Measurements from ENCODE around the gene KRT82.

The KRT82 gene

GRCh38 chr12:52390739-52391617, 15.2 kb downstream of the KRT82 start:
- Mint-ChIP-seq H3K4me1 (ENCODE audit: low read depth) (no peaks in the 10 kb centered on the region), H3K27ac (no peak overlapping the region), H3K9me3 (no peaks in the 10 kb centered on the region), H3K36me3 (ENCODE audit: low read depth) (no peaks in the 10 kb centered on the region), H3K27me3 (peaks cover 5% of the 10 kb centered on the region), H3K4me3 (no peak overlapping the region)

- no peaks in the 10 kb centered on the region for H3K9me3 Mint-ChIP-seq
- H3K27ac Mint-ChIP-seq: no peak overlapping the region
- no peaks in the 10 kb centered on the region for H3K4me1 Mint-ChIP-seq (ENCODE audit: low read depth)
- peaks cover 4% of the 10 kb centered on the region for H3K27me3 Mint-ChIP-seq
- H3K36me3 Mint-ChIP-seq (ENCODE audit: low read depth): no peaks in the 10 kb centered on the region
- H3K4me3 Mint-ChIP-seq: no peak overlapping the region
These were observed 16.6 kb downstream of the KRT82 start for GRCh38 chr12:52389313-52390207.

GRCh38 chr12:52387859-52388258, 18.3 kb downstream of the KRT82 start:
- H3K4me3 Mint-ChIP-seq: no peak overlapping the region

GRCh38 chr12:52385226-52385702, 20.9 kb downstream of the KRT82 start, which contains the start of gene KRT84:
Gene KRT84 (minus strand): TSS chr12:52385652. CDS start chr12:52385585, 67 bp downstream.
- peaks cover 12% of the 10 kb centered on the region for H3K4me1 Mint-ChIP-seq (ENCODE audit: low read depth)
- H3K27me3 Mint-ChIP-seq: no peaks in the 10 kb centered on the region
- no peak within 1 kb of the TSS for H3K4me3 Mint-ChIP-seq
- no peaks in the 10 kb centered on the region for H3K36me3 Mint-ChIP-seq (ENCODE audit: low read depth)
- H3K27ac Mint-ChIP-seq: no peak within 1 kb of the TSS
- no peaks in the 10 kb centered on the region for H3K9me3 Mint-ChIP-seq

More at GRCh38 chr12:52387859-52388258, 18.3 kb downstream of the KRT82 start:
- H3K9me3 Mint-ChIP-seq: no peaks in the 10 kb centered on the region
- H3K36me3 Mint-ChIP-seq (ENCODE audit: low read depth): no peaks in the 10 kb centered on the region
- no peak overlapping the region for H3K27ac Mint-ChIP-seq
- no peaks in the 10 kb centered on the region for H3K27me3 Mint-ChIP-seq
- H3K4me1 Mint-ChIP-seq (ENCODE audit: low read depth): peaks cover 4% of the 10 kb centered on the region

GRCh38 chr12:52383331-52383730, 22.8 kb downstream of the KRT82 start:
- Mint-ChIP-seq H3K27me3 (peaks cover 4% of the 10 kb centered on the region), H3K4me1 (ENCODE audit: low read depth) (peaks cover 12% of the 10 kb centered on the region), H3K36me3 (ENCODE audit: low read depth) (no peaks in the 10 kb centered on the region), H3K9me3 (no peaks in the 10 kb centered on the region), H3K4me3 (no peak overlapping the region), H3K27ac (no peak overlapping the region)

- H3K36me3 Mint-ChIP-seq (ENCODE audit: low read depth): no peaks in the 10 kb centered on the region
- no peak overlapping the region for H3K4me3 Mint-ChIP-seq
- H3K27me3 Mint-ChIP-seq: peaks cover 4% of the 10 kb centered on the region
- H3K9me3 Mint-ChIP-seq: no peaks in the 10 kb centered on the region
- no peak overlapping the region for H3K27ac Mint-ChIP-seq
- H3K4me1 Mint-ChIP-seq (ENCODE audit: low read depth): peaks cover 12% of the 10 kb centered on the region
These were observed 23.3 kb downstream of the KRT82 start for GRCh38 chr12:52382854-52383253.

GRCh38 chr12:52381206-52381605, 24.9 kb downstream of the KRT82 start:
- H3K27ac Mint-ChIP-seq: no peak overlapping the region
- H3K4me1 Mint-ChIP-seq (ENCODE audit: low read depth): peaks cover 12% of the 10 kb centered on the region

GRCh38 chr12:52380271-52380694, 25.9 kb downstream of the KRT82 start:
- Mint-ChIP-seq H3K4me3 (no peak overlapping the region), H3K4me1 (ENCODE audit: low read depth) (peaks cover 12% of the 10 kb centered on the region), H3K36me3 (ENCODE audit: low read depth) (no peaks in the 10 kb centered on the region), H3K27me3 (peaks cover 8% of the 10 kb centered on the region), H3K27ac (no peak overlapping the region), H3K9me3 (no peaks in the 10 kb centered on the region)

More at GRCh38 chr12:52381206-52381605, 24.9 kb downstream of the KRT82 start:
- Mint-ChIP-seq H3K36me3 (ENCODE audit: low read depth) (no peaks in the 10 kb centered on the region), H3K27me3 (peaks cover 8% of the 10 kb centered on the region), H3K9me3 (no peaks in the 10 kb centered on the region), H3K4me3 (no peak overlapping the region)

GRCh38 chr12:52379536-52379935, 26.6 kb downstream of the KRT82 start:
- peaks cover 12% of the 10 kb centered on the region for H3K4me1 Mint-ChIP-seq (ENCODE audit: low read depth)
- no peak overlapping the region for H3K27ac Mint-ChIP-seq
- no peak overlapping the region for H3K4me3 Mint-ChIP-seq
- H3K9me3 Mint-ChIP-seq: no peaks in the 10 kb centered on the region
- H3K36me3 Mint-ChIP-seq (ENCODE audit: low read depth): no peaks in the 10 kb centered on the region
- H3K27me3 Mint-ChIP-seq: peaks cover 8% of the 10 kb centered on the region

GRCh38 chr12:52378091-52378490, 28.0 kb downstream of the KRT82 start:
- Mint-ChIP-seq H3K4me1 (ENCODE audit: low read depth) (peaks cover 10% of the 10 kb centered on the region), H3K4me3 (no peak overlapping the region), H3K36me3 (ENCODE audit: low read depth) (no peaks in the 10 kb centered on the region), H3K27ac (no peak overlapping the region), H3K27me3 (peaks cover 8% of the 10 kb centered on the region), H3K9me3 (peaks cover 4% of the 10 kb centered on the region)

GRCh38 chr12:52377266-52377665, 28.9 kb downstream of the KRT82 start:
- peaks cover 2% of the 10 kb centered on the region for H3K4me1 Mint-ChIP-seq (ENCODE audit: low read depth)
- no peak overlapping the region for H3K27ac Mint-ChIP-seq
- no peak overlapping the region for H3K4me3 Mint-ChIP-seq
- peaks cover 8% of the 10 kb centered on the region for H3K27me3 Mint-ChIP-seq
- H3K9me3 Mint-ChIP-seq: peaks cover 4% of the 10 kb centered on the region
- H3K36me3 Mint-ChIP-seq (ENCODE audit: low read depth): no peaks in the 10 kb centered on the region

GRCh38 chr12:52372216-52373154, 33.6 kb downstream of the KRT82 start:
- Mint-ChIP-seq H3K36me3 (ENCODE audit: low read depth) (no peaks in the 10 kb centered on the region), H3K27ac (no peak overlapping the region), H3K4me3 (no peak overlapping the region), H3K27me3 (peaks cover 1% of the 10 kb centered on the region), H3K9me3 (peaks cover 4% of the 10 kb centered on the region), H3K4me1 (ENCODE audit: low read depth) (no peaks in the 10 kb centered on the region)

GRCh38 chr12:52371716-52372115, 34.4 kb downstream of the KRT82 start:
- Mint-ChIP-seq H3K4me1 (ENCODE audit: low read depth) (no peaks in the 10 kb centered on the region), H3K27me3 (no peaks in the 10 kb centered on the region), H3K27ac (no peak overlapping the region), H3K9me3 (peaks cover 4% of the 10 kb centered on the region), H3K4me3 (no peak overlapping the region), H3K36me3 (ENCODE audit: low read depth) (no peaks in the 10 kb centered on the region)

Measured in stimulated activated naive CD8-positive, alpha-beta T cell treated with anti-CD3 and anti-CD28 coated beads, Interleukin-15, Interleukin-2, amounts not matched to agents 100 ng/mL and 50 ng/mL, for 24 hours (primary cell).